H9 (cell line): ENCODE data around the gene TTYH2. TPM values are rescaled to one million over a fixed set of nuclear protein-coding genes. Genes with fewer than 3 reads are reported as not detected.

Experiments
- DNase-seq: peaks from one replicate; pipeline ENCODE4 v3.0.0-alpha.2; 2017
- H2AFZ ChIP-seq: one replicate; pipeline ENCODE4 v1.6.1; 2013; ENCODE audit warnings: mild to moderate bottlenecking, low read length, control low read depth, moderate library complexity
- H2AK5ac ChIP-seq: 2 replicates; pipeline ENCODE4 v1.6.1; 2013; ENCODE audit warnings: low read length, control low read depth, mixed read lengths; ENCODE audit not compliant: insufficient read length
- H2BK120ac ChIP-seq: one replicate; pipeline ENCODE4 v1.6.1; 2013; ENCODE audit warnings: low read depth, mild to moderate bottlenecking, low read length, control low read depth, inconsistent platforms; ENCODE audit not compliant: poor library complexity, severe bottlenecking
- H2BK12ac ChIP-seq: 2 replicates; pipeline ENCODE4 v1.6.1; 2013; ENCODE audit warnings: low read length, control low read depth, mixed read lengths, low read depth; ENCODE audit not compliant: insufficient read length
- H2BK15ac ChIP-seq: 2 replicates; pipeline ENCODE4 v1.6.1; 2013; ENCODE audit warnings: low read depth, low read length, control low read depth
- H2BK20ac ChIP-seq: one replicate; pipeline ENCODE4 v1.6.1; 2013; ENCODE audit warnings: low read depth, mild to moderate bottlenecking, low read length, control low read depth, inconsistent platforms; ENCODE audit not compliant: poor library complexity, severe bottlenecking
- H2BK5ac ChIP-seq: 2 replicates; pipeline ENCODE4 v1.6.1; 2013; ENCODE audit warnings: low read length, control low read depth, mixed read lengths; ENCODE audit not compliant: insufficient read length
- H3K14ac ChIP-seq: 2 replicates; pipeline ENCODE4 v1.6.1; 2013; ENCODE audit warnings: low read length, control low read depth; ENCODE audit not compliant: insufficient read depth
- H3K18ac ChIP-seq: 2 replicates; pipeline ENCODE4 v1.6.1; 2013; ENCODE audit warnings: low read depth, mild to moderate bottlenecking, mixed read lengths, low read length, control low read depth; ENCODE audit not compliant: insufficient read length
- H3K23ac ChIP-seq: 2 replicates; pipeline ENCODE4 v1.6.1; 2013; ENCODE audit warnings: low read length, control low read depth, mixed read lengths, low read depth; ENCODE audit not compliant: insufficient read length
- H3K23me2 ChIP-seq: 2 replicates; pipeline ENCODE4 v1.6.1; 2013; ENCODE audit warnings: low read depth, mild to moderate bottlenecking, mixed read lengths, low read length, control low read depth; ENCODE audit not compliant: insufficient read length, poor library complexity, severe bottlenecking
- H3K27ac ChIP-seq: 2 replicates; pipeline ENCODE4 v1.5.1; 2013; ENCODE audit warnings: low read length, control low read depth, mixed read lengths, low read depth; ENCODE audit not compliant: insufficient read length
- H3K27me3 ChIP-seq: 2 replicates; pipeline ENCODE4 v1.6.1; 2013; ENCODE audit warnings: low read length, control low read depth, inconsistent platforms; ENCODE audit not compliant: insufficient read depth
- H3K4ac ChIP-seq: 2 replicates; pipeline ENCODE4 v1.6.1; 2013; ENCODE audit warnings: low read depth, mild to moderate bottlenecking, control low read depth, inconsistent platforms, low read length, moderate library complexity
- H3K4me1 ChIP-seq: 2 replicates; pipeline ENCODE4 v1.6.1; 2013; ENCODE audit warnings: low read length, control low read depth, inconsistent platforms; ENCODE audit not compliant: insufficient read depth
- H3K4me2 ChIP-seq: 2 replicates; pipeline ENCODE4 v1.6.1; 2013; ENCODE audit warnings: low read length, control low read depth, mixed read lengths; ENCODE audit not compliant: insufficient read length, insufficient read depth
- H3K56ac ChIP-seq: 2 replicates; pipeline ENCODE4 v1.6.1; 2013; ENCODE audit warnings: low read depth, mild to moderate bottlenecking, mixed read lengths, low read length, control low read depth; ENCODE audit not compliant: insufficient read length
- H3K79me1 ChIP-seq: 2 replicates; pipeline ENCODE4 v1.6.1; 2013; ENCODE audit warnings: low read depth, mild to moderate bottlenecking, moderate library complexity, low read length, control low read depth, inconsistent platforms; ENCODE audit not compliant: insufficient read depth, poor library complexity, severe bottlenecking
- H3K79me2 ChIP-seq: 2 replicates; pipeline ENCODE4 v1.6.1; 2013; ENCODE audit warnings: low read length, control low read depth, inconsistent platforms; ENCODE audit not compliant: insufficient read depth
- H3K9ac ChIP-seq: 2 replicates; pipeline ENCODE4 v1.6.1; 2013; ENCODE audit warnings: low read length, control low read depth, mixed read lengths; ENCODE audit not compliant: insufficient read length; ENCODE audit errors: extremely low read depth
- H3K9me3 ChIP-seq: one replicate; pipeline ENCODE4 v1.6.1; 2013; ENCODE audit warnings: low read depth, low read length, inconsistent platforms; ENCODE audit not compliant: control insufficient read depth
- H3T11ph ChIP-seq: one replicate; pipeline ENCODE4 v1.6.1; 2013; ENCODE audit warnings: mild to moderate bottlenecking, low read length, control low read depth, inconsistent platforms
- H4K20me1 ChIP-seq: one replicate; pipeline ENCODE4 v1.6.1; 2013; ENCODE audit not compliant: control insufficient read depth, insufficient read length, insufficient read depth
- H4K5ac ChIP-seq: 2 replicates; pipeline ENCODE4 v1.6.1; 2013; ENCODE audit warnings: low read depth, mild to moderate bottlenecking, mixed read lengths, low read length, control low read depth; ENCODE audit not compliant: insufficient read length
- H4K8ac ChIP-seq: replicated peaks from 2 replicates; pipeline ENCODE4 v1.6.1; 2013; ENCODE audit warnings: low read length, control low read depth, mixed read lengths, low read depth; ENCODE audit not compliant: insufficient read length
- H4K91ac ChIP-seq: 2 replicates; pipeline ENCODE4 v1.6.1; 2013; ENCODE audit warnings: low read depth, mild to moderate bottlenecking, moderate library complexity, mixed read lengths, low read length, control low read depth; ENCODE audit not compliant: insufficient read length
- H3K27ac Mint-ChIP-seq, 3 experiments: 2 replicates in 2 of 3; 3 replicates in 1 of 3; pipeline ENCODE4 v1.8.0; 2020 to 2021; ENCODE audit warnings: mixed read lengths in 3 of 3, mild to moderate bottlenecking in 1 of 3, moderate library complexity in 1 of 3
- H3K27me3 Mint-ChIP-seq: 2 replicates; pipeline ENCODE4 v1.8.0; 2021; ENCODE audit warnings: low read depth, mild to moderate bottlenecking, moderate library complexity, mixed read lengths
- H3K36me3 Mint-ChIP-seq, 3 experiments: 2 replicates in 2 of 3; 3 replicates in 1 of 3; pipeline ENCODE4 v1.8.0; 2020 to 2021; ENCODE audit warnings: low read depth in 3 of 3, mixed read lengths in 3 of 3; ENCODE audit not compliant: insufficient read depth in 1 of 3
- H3K4me1 Mint-ChIP-seq, 2 experiments: 2 replicates each; pipeline ENCODE4 v1.8.0; 2020; ENCODE audit warnings: mixed read lengths in 2 of 2
- H3K4me3 Mint-ChIP-seq, 2 experiments: 2 replicates in 1 of 2; 3 replicates in 1 of 2; pipeline ENCODE4 v1.8.0; 2020 to 2021; ENCODE audit warnings: mild to moderate bottlenecking in 2 of 2, mixed read lengths in 2 of 2, moderate library complexity in 1 of 2
- H3K9me3 Mint-ChIP-seq, 2 experiments: 2 replicates in 1 of 2; 3 replicates in 1 of 2; pipeline ENCODE4 v1.8.0; 2020; ENCODE audit warnings: mild to moderate bottlenecking in 2 of 2, mixed read lengths in 2 of 2, moderate library complexity in 1 of 2
- whole genome bisulfite sequencing: extraction: QIAGEN DNeasy Blood & Tissue Kit; methylation state at CpG from one replicate; pipeline ENCODE4 v1.1.7; 2013; ENCODE audit warnings: missing lambda C conversion rate, low lambda C conversion rate, mixed read lengths; ENCODE audit not compliant: insufficient read length; ENCODE audit errors: extremely low coverage; 5-methylcytosine and 5-hydroxymethylcytosine counted together
- total RNA-seq: library from RNA; stranded (reverse); gene quantifications from 2 replicates; pipeline ENCODE4 v1.2.1, GENCODE V29; 2021
- TF ChIP-seq, protein P1 (sequence below): fragments of 200-600 bp; sonication (generic); conservative IDR thresholded peaks from 3 replicates; pipeline ENCODE4 v1.8.0; 2021; ENCODE audit warnings: antibody characterized with exemption, mild to moderate bottlenecking

TTYH2 gene
- total RNA-seq, 1 experiment from 2014 or later: 1.6 TPM

GRCh38 chr17:74251051-74251450 is 37.7 kb downstream of the TTYH2 start:
- no CpG with 5 or more reads among the region's 8 CpGs for WGBS
- H3K23ac ChIP-seq: no peak overlapping the region
- H2AFZ ChIP-seq: no peak overlapping the region
- no peak overlapping the region for H3K56ac ChIP-seq
- no peak overlapping the region for H2BK15ac ChIP-seq
- H3K27me3 Mint-ChIP-seq: peaks cover 15% of the 10 kb centered on the region
- peaks cover 8 to 15% of the 10 kb centered on the region in 2 experiments for H3K9me3 Mint-ChIP-seq
- DNase-seq: no peak
- H3K27me3 ChIP-seq: no peaks in the 10 kb centered on the region
- peaks cover 11 to 25% of the 10 kb centered on the region in 2 experiments for H3K4me1 Mint-ChIP-seq
- peaks cover 3 to 17% (median 16%) of the 10 kb centered on the region in 3 experiments; a peak in 6 of 7 replicates for H3K36me3 Mint-ChIP-seq
- TF ChIP-seq, protein P1, sequence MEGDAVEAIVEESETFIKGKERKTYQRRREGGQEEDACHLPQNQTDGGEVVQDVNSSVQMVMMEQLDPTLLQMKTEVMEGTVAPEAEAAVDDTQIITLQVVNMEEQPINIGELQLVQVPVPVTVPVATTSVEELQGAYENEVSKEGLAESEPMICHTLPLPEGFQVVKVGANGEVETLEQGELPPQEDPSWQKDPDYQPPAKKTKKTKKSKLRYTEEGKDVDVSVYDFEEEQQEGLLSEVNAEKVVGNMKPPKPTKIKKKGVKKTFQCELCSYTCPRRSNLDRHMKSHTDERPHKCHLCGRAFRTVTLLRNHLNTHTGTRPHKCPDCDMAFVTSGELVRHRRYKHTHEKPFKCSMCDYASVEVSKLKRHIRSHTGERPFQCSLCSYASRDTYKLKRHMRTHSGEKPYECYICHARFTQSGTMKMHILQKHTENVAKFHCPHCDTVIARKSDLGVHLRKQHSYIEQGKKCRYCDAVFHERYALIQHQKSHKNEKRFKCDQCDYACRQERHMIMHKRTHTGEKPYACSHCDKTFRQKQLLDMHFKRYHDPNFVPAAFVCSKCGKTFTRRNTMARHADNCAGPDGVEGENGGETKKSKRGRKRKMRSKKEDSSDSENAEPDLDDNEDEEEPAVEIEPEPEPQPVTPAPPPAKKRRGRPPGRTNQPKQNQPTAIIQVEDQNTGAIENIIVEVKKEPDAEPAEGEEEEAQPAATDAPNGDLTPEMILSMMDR: no peak
- no peak overlapping the region for H3K27ac ChIP-seq
- no peaks in the 10 kb centered on the region for H3K4me1 ChIP-seq
- no peak overlapping the region for H2BK120ac ChIP-seq
- H4K91ac ChIP-seq: no peak overlapping the region
- no peak overlapping the region for H3T11ph ChIP-seq
- H4K20me1 ChIP-seq: no peaks in the 10 kb centered on the region
- no peak overlapping the region for H2BK5ac ChIP-seq
- H2BK12ac ChIP-seq: no peak overlapping the region
- no peak overlapping the region for H3K4me2 ChIP-seq
- H3K18ac ChIP-seq: no peak overlapping the region
- no peak overlapping the region for H4K8ac ChIP-seq
- H3K14ac ChIP-seq: no peak overlapping the region
- H3K79me1 ChIP-seq: no peaks in the 10 kb centered on the region
- H3K27ac Mint-ChIP-seq: no peak overlapping the region
- no peaks in the 10 kb centered on the region for H3K9me3 ChIP-seq
- no peak overlapping the region for H2BK20ac ChIP-seq
- H3K4ac ChIP-seq: no peak overlapping the region
- H3K4me3 Mint-ChIP-seq: no peak overlapping the region
- no peaks in the 10 kb centered on the region for H3K23me2 ChIP-seq
- no peak overlapping the region for H4K5ac ChIP-seq
- H3K79me2 ChIP-seq: no peaks in the 10 kb centered on the region
- H2AK5ac ChIP-seq: no peak overlapping the region
- no peak overlapping the region for H3K9ac ChIP-seq
